Measurements from ENCODE around the gene TNKS1BP1.
"Not testable (repeated sequence)": the region's sequence is repeated elsewhere in the genome, so short reads cannot be mapped to it uniquely, and the experiment has no call there.

Gene TNKS1BP1

GRCh38 chr11:57283231-57283990 lies 41.3 kb downstream of the TNKS1BP1 start:
- DNase-seq (ENCODE audit: low spot score) = no peak

GRCh38 chr11:57281546-57281945 lies 43.2 kb downstream of the TNKS1BP1 start:
- DNase-seq (ENCODE audit: low spot score) = not testable (repeated sequence)

- DNase-seq (ENCODE audit: low spot score) = no peak
Measured at GRCh38 chr11:57279116-57279515, 45.6 kb downstream of the TNKS1BP1 start.

- no peak for DNase-seq (ENCODE audit: low spot score)
Measured at GRCh38 chr11:57278721-57279095, 46.0 kb downstream of the TNKS1BP1 start.

GRCh38 chr11:57277845-57278720 lies 46.7 kb downstream of the TNKS1BP1 start:
- peak; percentile 84 for DNase-seq (ENCODE audit: low spot score)

- DNase-seq (ENCODE audit: low spot score) = no peak
Measured at GRCh38 chr11:57276971-57277675, 47.6 kb downstream of the TNKS1BP1 start.

- no peak for DNase-seq (ENCODE audit: low spot score)
Measured at GRCh38 chr11:57276169-57276970, 48.4 kb downstream of the TNKS1BP1 start.

GRCh38 chr11:57275582-57275981 lies 49.2 kb downstream of the TNKS1BP1 start:
- no peak for DNase-seq (ENCODE audit: low spot score)

GRCh38 chr11:57274904-57275498 lies 49.8 kb downstream of the TNKS1BP1 start:
- DNase-seq (ENCODE audit: low spot score) = no peak

GRCh38 chr11:57273448-57274058 lies 51.2 kb downstream of the TNKS1BP1 start:
- DNase-seq (ENCODE audit: low spot score) = no peak

GRCh38 chr11:57269571-57270021 lies 55.2 kb downstream of the TNKS1BP1 start:
- no peak for DNase-seq (ENCODE audit: low spot score)

GRCh38 chr11:57266157-57266556 lies 58.6 kb downstream of the TNKS1BP1 start:
- DNase-seq (ENCODE audit: low spot score) = no peak

GRCh38 chr11:57263351-57263750 lies 61.4 kb downstream of the TNKS1BP1 start:
- DNase-seq (ENCODE audit: low spot score) = no peak

- no peak for DNase-seq (ENCODE audit: low spot score)
Measured at GRCh38 chr11:57262157-57262556, 62.6 kb downstream of the TNKS1BP1 start.

GRCh38 chr11:57260937-57261783 lies 63.6 kb downstream of the TNKS1BP1 start:
- no peak for DNase-seq (ENCODE audit: low spot score)

GRCh38 chr11:57256119-57256518 lies 68.6 kb downstream of the TNKS1BP1 start:
- DNase-seq (ENCODE audit: low spot score) = no peak

- DNase-seq (ENCODE audit: low spot score) = no peak
Measured at GRCh38 chr11:57255618-57256017, 69.1 kb downstream of the TNKS1BP1 start.

- no peak for DNase-seq (ENCODE audit: low spot score)
Measured at GRCh38 chr11:57254631-57255030, 70.1 kb downstream of the TNKS1BP1 start.

- DNase-seq (ENCODE audit: low spot score) = no peak
Measured at GRCh38 chr11:57251491-57252104, 73.2 kb downstream of the TNKS1BP1 start.
